ENCODE data around the gene NUTM2A.
"Not testable (repeated sequence)": the region's sequence is repeated elsewhere in the genome, so short reads cannot be mapped to it uniquely, and the experiment has no call there.

Gene NUTM2A

GRCh38 chr10:87248818-87249353 is 23.6 kb downstream of the NUTM2A start:
- not testable (repeated sequence) for DNase-seq (ENCODE audit: low read depth, low spot score)

- not testable (repeated sequence) for DNase-seq (ENCODE audit: low read depth, low spot score)
Measured at GRCh38 chr10:87280749-87281392, 55.6 kb downstream of the NUTM2A start.

Data from brain pericyte (primary cell).